Aorta (tissue), 5 donors: Measurements from ENCODE around the gene FOXM1. TPM values are rescaled to one million over a fixed set of nuclear protein-coding genes. Genes with fewer than 3 reads are reported as not detected.

Experiments
- ATAC-seq: fragments of 200-7000 bp; cut with Tn5 transposase; one replicate; pipeline ENCODE4 v1.9.1; 2022; ENCODE audit warnings: moderate library complexity; ENCODE audit not compliant: low FRiP score
- DNase-seq, 2 donors: peaks; one replicate each; pipeline ENCODE4 v3.0.0-alpha.2; 2020
- H3K27ac ChIP-seq, 2 donors: one replicate each; pipeline ENCODE4 v1.5.1; 2013; ENCODE audit warnings: low read length in 2 of 2, mild to moderate bottlenecking in 2 of 2, moderate library complexity in 2 of 2, control low read depth in 1 of 2, inconsistent platforms in 1 of 2, low read depth in 1 of 2
- H3K27me3 ChIP-seq, 2 donors: one replicate each; pipeline ENCODE4 v1.6.1; 2013; ENCODE audit warnings: control low read depth in 1 of 2, low read length in 1 of 2, mild to moderate bottlenecking in 1 of 2, moderate library complexity in 1 of 2; ENCODE audit not compliant: insufficient read depth in 2 of 2, control insufficient read depth in 1 of 2
- H3K36me3 ChIP-seq, 2 donors: one replicate each; pipeline ENCODE4 v1.6.1; 2013; ENCODE audit warnings: control low read depth in 1 of 2, low read length in 1 of 2, mild to moderate bottlenecking in 1 of 2; ENCODE audit not compliant: insufficient read depth in 2 of 2, control insufficient read depth in 1 of 2
- H3K4me1 ChIP-seq, 2 donors: one replicate each; pipeline ENCODE4 v1.6.1; 2013; ENCODE audit warnings: low read length in 2 of 2, control low read depth in 1 of 2, mild to moderate bottlenecking in 1 of 2, moderate library complexity in 1 of 2; ENCODE audit not compliant: insufficient read depth in 2 of 2, control insufficient read depth in 1 of 2
- H3K4me3 ChIP-seq, 2 donors: one replicate each; pipeline ENCODE4 v1.5.1; 2013; ENCODE audit warnings: low read length in 2 of 2, control low read depth in 1 of 2, mild to moderate bottlenecking in 1 of 2
- H3K9me3 ChIP-seq: one replicate; pipeline ENCODE4 v1.6.1; 2013; ENCODE audit warnings: mild to moderate bottlenecking, low read length; ENCODE audit not compliant: control insufficient read depth
- whole genome bisulfite sequencing, 2 donors: extraction: QIAGEN DNeasy Blood & Tissue Kit; methylation state at CpG; one replicate each; pipeline ENCODE4 v1.1.7; 2013; 5-methylcytosine and 5-hydroxymethylcytosine counted together
- intact Hi-C, 2 donors: fragments of 100-400 bp; cut with DNase I; formaldehyde crosslinking; loops; one replicate each; pipeline versions ENCODE4 v1.14.2 to v1.15.0; 2022
- polyA plus RNA-seq, 2 donors: library from polyadenylated mRNA; stranded (reverse); fragments of 200-250 nt; gene quantifications; one replicate each; pipeline ENCODE4 v1.2.3, GENCODE V29; 2013
- total RNA-seq, 2 donors: library from RNA; stranded (reverse); fragmentation: NEBNext Ultra II Directional; extraction: Animal tissue kit (Norgen Biotek cat#: 25700); gene quantifications; one replicate each; pipeline ENCODE4 v1.2.1, GENCODE V29; 2021
- donor health status: healthy with polysubstance abuse.
- donor health status: Bipolar disorder and iron deficiency.
- donor health status: DM: no; HTN: no; CAD: no.
- donor health status: DM: no; HTN: no; CAD: no.
- donor health status: DM: yes; HTN: yes; CAD: no.

The FOXM1 gene
- total and polyA plus RNA-seq, 4 donors: 0.20 to 6.1 (median 1.2) TPM

DNA sequence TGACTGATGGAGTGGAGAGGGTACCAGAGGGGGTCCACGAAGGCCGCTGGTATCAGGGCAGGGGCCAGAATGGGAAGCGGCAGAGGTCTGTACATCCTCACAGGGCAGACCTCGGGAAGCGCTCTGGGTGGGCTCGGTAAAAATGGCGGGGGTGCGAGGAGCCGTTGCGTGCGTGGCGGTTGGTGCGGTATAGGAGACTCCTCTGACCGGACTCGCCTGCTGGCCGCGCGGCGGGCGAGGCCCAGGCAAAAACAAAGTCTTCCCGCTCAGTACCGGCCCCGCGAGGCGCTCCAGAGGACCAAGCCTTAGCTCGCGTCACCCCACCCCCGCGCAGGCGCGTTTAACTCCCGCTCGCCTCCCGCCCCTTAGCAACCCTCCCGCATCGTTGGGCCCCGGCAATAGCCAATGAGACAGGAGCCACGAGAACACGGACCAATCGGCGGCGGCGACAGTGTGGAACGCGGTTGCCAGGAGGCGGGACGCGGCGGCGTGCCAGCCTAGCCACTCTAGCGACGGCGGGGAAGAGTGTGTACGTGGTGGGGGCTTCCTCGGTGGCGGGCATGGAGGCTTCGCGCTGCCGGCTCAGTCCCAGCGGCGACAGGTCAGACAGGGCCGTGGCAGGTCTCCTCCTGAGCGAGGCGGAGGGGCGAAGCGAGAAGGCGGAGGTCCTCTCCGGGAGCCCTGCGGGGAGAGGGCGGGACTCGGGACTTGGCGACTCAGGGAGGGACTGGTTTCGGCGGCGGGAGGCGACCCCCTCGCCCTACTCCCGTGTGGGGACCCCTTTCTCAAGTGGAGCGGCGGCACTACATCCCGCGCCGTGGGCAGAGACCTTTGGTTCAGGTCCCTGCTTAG is 13.6 kb upstream of the FOXM1 start, which contains the start of gene TULP3:
Gene TULP3, plus strand, starts transcription at position 504 of the 852 bp plus-strand sequence. Its CDS starts 57 bp downstream, at position 561.
- Histone ChIP-seq H3K4me3 (peak within 1 kb of the TSS; percentile 63 to 65), H3K27ac (peak within 1 kb of the TSS; percentile 73 to 87), H3K4me1 (no peaks in the 10 kb centered on the region), H3K9me3 (no peaks in the 10 kb centered on the region), H3K36me3 (no peaks in the 10 kb centered on the region), H3K27me3 (no peaks in the 10 kb centered on the region)
- peak; percentile 99 to 100 for DNase-seq
- intact Hi-C loops: loop anchor here in 1 of 2 donors (5.0 kb wide), 1 partner anchor 78 kb away; the partner anchor contains the start of gene ITFG2
- ATAC-seq: peak; percentile 98
- 0% methylated on average over 81 to 83 of the region's 83 CpGs for WGBS, 2 donors

DNA sequence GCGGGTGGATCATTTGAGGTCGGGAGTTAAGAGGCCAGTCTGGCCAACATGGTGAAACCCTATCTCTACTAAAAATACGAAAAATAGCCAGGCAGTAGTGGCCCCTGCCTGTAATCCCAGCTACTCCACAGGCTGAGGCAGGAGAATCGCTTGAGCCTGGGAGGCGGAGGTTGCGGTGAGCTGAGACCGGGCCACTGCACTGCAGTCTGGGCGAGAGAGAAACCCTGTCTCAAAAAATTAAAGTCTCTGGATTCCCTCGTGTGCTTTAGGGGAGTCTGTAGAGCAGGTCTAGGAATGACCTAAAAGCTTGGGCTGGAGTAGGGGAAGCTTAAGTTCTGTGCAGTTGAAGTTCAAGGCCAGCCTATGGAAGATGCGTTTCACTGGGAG is 13.0 kb upstream of the FOXM1 start:
- no peaks in the 10 kb centered on the region for H3K4me1 ChIP-seq
- peak overlapping the region; percentile 12 to 31 for H3K4me3 ChIP-seq
- peak in 1 of 2 donors; percentile 50 for DNase-seq
- no peaks in the 10 kb centered on the region for H3K9me3 ChIP-seq
- peak overlapping the region in 1 of 2 donors; percentile 34 for H3K27ac ChIP-seq
- no peak for ATAC-seq
- 55 to 60% methylated on average over 10 of the region's 10 CpGs for WGBS, 2 donors
- H3K27me3 ChIP-seq: no peaks in the 10 kb centered on the region
- H3K36me3 ChIP-seq: no peaks in the 10 kb centered on the region
- intact Hi-C loops: loop anchor here in 1 of 2 donors (5.0 kb wide), 1 partner anchor 78 kb away; the partner anchor contains the start of gene ITFG2

- Histone ChIP-seq H3K36me3 (no peaks in the 10 kb centered on the region), H3K27ac (no peak overlapping the region), H3K9me3 (no peaks in the 10 kb centered on the region), H3K4me1 (no peaks in the 10 kb centered on the region), H3K4me3 (no peak overlapping the region), H3K27me3 (no peaks in the 10 kb centered on the region)
- ATAC-seq: no peak
- intact Hi-C loops: loop anchor here in 1 of 2 donors (10.0 kb wide), 2 partner anchors 58 to 148 kb away; no protein-coding TSS in a partner anchor
- 89% methylated on average over 10 of the region's 10 CpGs for WGBS, 2 donors
- DNase-seq: peak in 1 of 2 donors; percentile 16
Observed at GRCh38 chr12:2886768-2887450, 9.9 kb upstream of the FOXM1 start.

GRCh38 chr12:2884810-2885209 is 7.8 kb upstream of the FOXM1 start:
- Histone ChIP-seq H3K4me1 (no peaks in the 10 kb centered on the region), H3K27ac (no peak overlapping the region), H3K9me3 (no peaks in the 10 kb centered on the region), H3K27me3 (no peaks in the 10 kb centered on the region), H3K4me3 (no peak overlapping the region), H3K36me3 (no peaks in the 10 kb centered on the region)
- 89 to 91% methylated on average over 2 of the region's 2 CpGs for whole genome bisulfite sequencing, 2 donors
- ATAC-seq (no peak), DNase-seq (no peak)
- intact Hi-C loops: loop anchor here in 1 of 2 donors (10.0 kb wide), 2 partner anchors 60 to 150 kb away; no protein-coding TSS in a partner anchor

DNA sequence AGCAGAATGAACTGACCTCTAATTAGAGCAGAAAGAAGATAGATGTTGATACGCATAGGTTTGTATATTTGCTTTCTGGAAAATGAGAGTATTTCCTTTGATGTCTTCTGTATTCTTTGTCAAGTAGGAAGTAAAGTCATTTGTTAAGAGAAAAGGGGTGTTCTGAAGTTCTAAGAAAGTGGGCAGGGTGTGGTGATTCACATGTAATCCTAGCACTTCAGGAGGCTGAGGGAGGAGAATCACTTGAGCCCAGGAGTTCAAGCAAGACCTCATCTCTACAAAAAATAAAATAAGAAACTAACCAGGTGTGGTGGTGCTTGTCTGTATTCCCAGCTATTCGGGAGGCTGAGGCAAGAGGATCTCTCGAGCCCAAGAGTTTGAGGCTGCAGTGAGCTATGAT is 2.9 kb upstream of the FOXM1 start:
- no peak for ATAC-seq

GRCh38 chr12:2877953-2878732 is 1.2 kb upstream of the FOXM1 start:
- Histone ChIP-seq H3K27me3 (no peaks in the 10 kb centered on the region), H3K4me1 (no peaks in the 10 kb centered on the region), H3K4me3 (peak overlapping the region in 1 of 2 donors; percentile 87), H3K36me3 (no peaks in the 10 kb centered on the region), H3K9me3 (no peaks in the 10 kb centered on the region), H3K27ac (peak overlapping the region in 1 of 2 donors; percentile 13)
- intact Hi-C loops: no loop called here
- 33 to 34% methylated on average over 16 of the region's 16 CpGs for WGBS, 2 donors
- no peak for DNase-seq
- no peak for ATAC-seq

More for the DNA sequence above, 2.9 kb upstream of the FOXM1 start:
- Histone ChIP-seq H3K4me3 (no peak overlapping the region), H3K4me1 (no peaks in the 10 kb centered on the region), H3K27ac (no peak overlapping the region), H3K9me3 (no peaks in the 10 kb centered on the region), H3K27me3 (no peaks in the 10 kb centered on the region), H3K36me3 (no peaks in the 10 kb centered on the region)
- 98 to 99% methylated on average over 3 of the region's 3 CpGs for WGBS, 2 donors
- DNase-seq: no peak
- intact Hi-C loops: loop anchor here in 1 of 2 donors (10.0 kb wide), 2 partner anchors 65 to 155 kb away; no protein-coding TSS in a partner anchor

- ATAC-seq (peak; percentile 26), DNase-seq (peak in 1 of 2 donors; percentile 5)
- no peaks in the 10 kb centered on the region for H3K9me3 ChIP-seq
- peak overlapping the region; percentile 87 to 97 for H3K4me3 ChIP-seq
- no peak overlapping the region for H3K27ac ChIP-seq
- no peaks in the 10 kb centered on the region for H3K36me3 ChIP-seq
- H3K4me1 ChIP-seq: no peaks in the 10 kb centered on the region
- no peaks in the 10 kb centered on the region for H3K27me3 ChIP-seq
- intact Hi-C loops: no loop called here
- 5% methylated on average over 36 to 38 of the region's 38 CpGs for WGBS, 2 donors
Observed at GRCh38 chr12:2876431-2877046, 435 bp downstream of the FOXM1 start.
